IMR-90 (cell line): ENCODE data around the gene KLHL30. TPM values are rescaled to one million over a fixed set of nuclear protein-coding genes. Genes with fewer than 3 reads are reported as not detected.

Experiments used
- ATAC-seq: fragments of 200-7000 bp; cut with Tn5 transposase; 2 replicates; pipeline ENCODE4 v1.9.1; 2020; ENCODE audit warnings: low read depth, mild to moderate bottlenecking, moderate library complexity
- BruUV-seq: library from RNA; stranded (reverse); fragments of 400-500 nt; replicated peaks from 2 replicates; lab custom pipeline; 2021; lab: Mats Ljungman, UMichigan
- CTCF ChIA-PET: fragments of 300-600 bp; formaldehyde crosslinking; extraction: SDS; loops from one replicate; lab custom pipeline; 2021; ENCODE audit warnings: antibody characterized with exemption; lab: Yijun Ruan, JAX
- POLR2A ChIA-PET: fragments of 300-600 bp; sonication (Branson Sonifier 250); formaldehyde crosslinking; loops from one replicate; lab custom pipeline; 2022; ENCODE audit warnings: antibody characterized with exemption; ENCODE audit not compliant: unreplicated experiment; lab: Charles Lee
- DNase-seq: peaks from one replicate; pipeline ENCODE4 v3.0.0; 2013
- H2AFZ ChIP-seq: replicated peaks from 2 replicates; pipeline ENCODE3; 2013; ENCODE audit warnings: low read length, mild to moderate bottlenecking; ENCODE audit not compliant: poor library complexity
- H2AK5ac ChIP-seq: 2 replicates; pipeline ENCODE4 v1.6.1; 2013; ENCODE audit warnings: low read depth, low read length, inconsistent platforms
- H2AK9ac ChIP-seq: replicated peaks from 2 replicates; pipeline ENCODE3; 2013; ENCODE audit warnings: mild to moderate bottlenecking, low read depth, low read length, moderate library complexity; ENCODE audit not compliant: poor library complexity
- H2BK120ac ChIP-seq: 2 replicates; pipeline ENCODE4 v1.6.1; 2013; ENCODE audit warnings: low read depth, low read length, inconsistent platforms
- H2BK15ac ChIP-seq: 3 replicates; pipeline ENCODE4 v1.6.1; 2013; ENCODE audit warnings: low read depth, low read length, inconsistent platforms
- H2BK20ac ChIP-seq: 2 replicates; pipeline ENCODE4 v1.6.1; 2013; ENCODE audit warnings: low read depth, mild to moderate bottlenecking, inconsistent platforms, low read length, moderate library complexity
- H2BK5ac ChIP-seq: 2 replicates; pipeline ENCODE4 v1.6.1; 2013; ENCODE audit warnings: mild to moderate bottlenecking, low read depth, low read length, inconsistent platforms; ENCODE audit not compliant: poor library complexity, severe bottlenecking
- H3K14ac ChIP-seq: replicated peaks from 2 replicates; pipeline ENCODE4 v1.6.1; 2013; ENCODE audit warnings: low read depth, low read length, inconsistent platforms
- H3K18ac ChIP-seq: 2 replicates; pipeline ENCODE4 v1.6.1; 2013; ENCODE audit warnings: low read depth, low read length, control low read depth
- H3K23ac ChIP-seq: 2 replicates; pipeline ENCODE4 v1.6.1; 2013; ENCODE audit warnings: low read depth, low read length, inconsistent platforms
- H3K27ac ChIP-seq: 2 replicates; pipeline ENCODE4 v1.5.1; 2013; ENCODE audit warnings: mild to moderate bottlenecking, control low read depth, low read length; ENCODE audit not compliant: insufficient read depth
- H3K27me3 ChIP-seq: 2 replicates; pipeline ENCODE4 v1.6.1; 2013; ENCODE audit warnings: low read length; ENCODE audit not compliant: control insufficient read depth, insufficient read depth
- H3K36me3 ChIP-seq: 2 replicates; pipeline ENCODE4 v1.6.1; 2013; ENCODE audit warnings: low read length, mixed read lengths; ENCODE audit not compliant: control insufficient read depth, insufficient read depth
- H3K4ac ChIP-seq: 2 replicates; pipeline ENCODE4 v1.6.1; 2013; ENCODE audit warnings: low read depth, low read length, inconsistent platforms
- H3K4me1 ChIP-seq: 2 replicates; pipeline ENCODE4 v1.6.1; 2013; ENCODE audit warnings: low read length, mixed read lengths; ENCODE audit not compliant: control insufficient read depth, insufficient read depth
- H3K4me2 ChIP-seq: 2 replicates; pipeline ENCODE4 v1.6.1; 2013; ENCODE audit warnings: low read depth, mild to moderate bottlenecking, control low read depth, low read length, moderate library complexity
- H3K4me3 ChIP-seq: 2 replicates; pipeline ENCODE4 v1.5.1; 2013; ENCODE audit warnings: low read depth, mild to moderate bottlenecking, control low read depth, low read length, moderate library complexity; ENCODE audit not compliant: insufficient read depth
- H3K56ac ChIP-seq: 2 replicates; pipeline ENCODE4 v1.6.1; 2013; ENCODE audit warnings: low read length, inconsistent platforms; ENCODE audit not compliant: insufficient read depth; ENCODE audit errors: extremely low read depth
- H3K79me1 ChIP-seq, 2 experiments: 2 replicates each; pipeline ENCODE4 v1.6.1; 2013; ENCODE audit warnings: low read length in 2 of 2, inconsistent platforms in 1 of 2, low read depth in 1 of 2
- H3K9ac ChIP-seq: 2 replicates; pipeline ENCODE4 v1.6.1; 2013; ENCODE audit warnings: low read depth, low read length, control low read depth
- H3K9me1 ChIP-seq: 2 replicates; pipeline ENCODE4 v1.6.1; 2013; ENCODE audit warnings: low read length, inconsistent platforms; ENCODE audit not compliant: insufficient read depth
- H3K9me3 ChIP-seq: 2 replicates; pipeline ENCODE4 v1.6.1; 2013; ENCODE audit warnings: low read length; ENCODE audit not compliant: control insufficient read depth, insufficient read depth
- H4K20me1 ChIP-seq: 2 replicates; pipeline ENCODE4 v1.6.1; 2013; ENCODE audit warnings: low read length, inconsistent platforms; ENCODE audit not compliant: insufficient read depth
- H4K5ac ChIP-seq: 2 replicates; pipeline ENCODE4 v1.6.1; 2013; ENCODE audit warnings: mild to moderate bottlenecking, low read depth, low read length, control low read depth
- H4K8ac ChIP-seq, 2 experiments: 2 replicates each; pipeline ENCODE4 v1.6.1; 2013; ENCODE audit warnings: low read depth in 2 of 2, low read length in 2 of 2, control low read depth in 1 of 2, inconsistent platforms in 1 of 2
- H4K91ac ChIP-seq: 2 replicates; pipeline ENCODE4 v1.6.1; 2013; ENCODE audit warnings: low read depth, low read length, inconsistent platforms; ENCODE audit not compliant: insufficient read depth
- BHLHE40 ChIP-seq: fragments of 150-350 bp; IDR thresholded peaks from 2 replicates; pipeline ENCODE4 v1.6.1; 2016; ENCODE audit warnings: mild to moderate bottlenecking, low read depth, low read length
- WGBS, 2 experiments: methylation state at CpG; one replicate each; pipeline versions ENCODE4 v1.1.5 to v1.1.7; 2013; ENCODE audit warnings: missing lambda C conversion rate in 2 of 2; ENCODE audit not compliant: insufficient read length in 1 of 2; ENCODE audit errors: extremely low coverage in 2 of 2; 5-methylcytosine and 5-hydroxymethylcytosine counted together
- dilution Hi-C: fragments of 300-500 bp; cut with HindIII; formaldehyde crosslinking; loops from one replicate; pipeline ENCODE4 v1.14.3; 2018; ENCODE audit warnings: low sequenced_read_pairs; ENCODE audit not compliant: unreplicated experiment
- in situ Hi-C: fragments of 300-500 bp; cut with MboI; formaldehyde crosslinking; loops from 3 replicates; pipeline ENCODE4 v1.14.3; 2019; ENCODE audit warnings: low sequenced_read_pairs, inconsistent platforms, mixed read lengths
- intact Hi-C: fragments of 100-400 bp; cut with micrococcal nuclease; formaldehyde crosslinking; loops from 2 replicates; pipeline ENCODE4 v1.10.0; 2022
- polyA plus RNA-seq, 3 experiments: library from polyadenylated mRNA; depleted of rRNA; stranded (reverse); fragments of >200 nt; gene quantifications; 2 replicates each; pipeline ENCODE4 v1.2.3, GENCODE V29; 2012; ENCODE audit warnings: low replicate concordance in 1 of 3
- total RNA-seq: library from RNA; depleted of rRNA; stranded (reverse); fragments of >200 nt; gene quantifications from 2 replicates; pipeline ENCODE4 v1.2.3, GENCODE V29; 2012

KLHL30 gene
- total and polyA plus RNA-seq, 2 of the 4 experiments (the other 2 are of a cell fraction) = under 0.01 to 0.03 TPM

DNA sequence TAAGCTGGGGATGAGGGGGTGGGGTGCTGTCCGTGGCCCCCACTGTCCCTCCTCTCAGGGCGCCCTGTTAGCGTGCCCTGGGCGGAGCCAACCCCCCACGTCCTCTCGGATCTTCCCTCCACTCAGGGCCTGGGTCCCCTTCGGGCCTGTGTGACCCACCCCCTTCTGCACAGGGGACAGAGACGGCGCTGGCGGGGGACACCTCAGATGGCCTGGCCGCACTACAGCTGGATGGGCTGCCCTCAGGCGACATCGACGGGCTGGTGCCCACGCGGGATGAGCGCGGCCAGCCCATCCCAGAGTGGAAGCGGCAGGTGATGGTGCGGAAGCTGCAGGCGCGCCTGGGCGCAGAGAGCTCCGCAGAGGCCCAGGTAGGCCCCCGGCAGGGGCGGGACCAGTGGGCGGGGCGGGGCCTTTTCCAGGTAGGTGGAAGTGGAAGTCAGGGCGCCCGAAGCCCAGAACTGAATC lies 9.9 kb upstream of the KLHL30 start:
- H2AFZ ChIP-seq = no peak overlapping the region
- POLR2A ChIA-PET = no interaction called here

More for the DNA sequence above, 9.9 kb upstream of the KLHL30 start:
- H4K20me1 ChIP-seq = no peaks in the 10 kb centered on the region
- H4K8ac ChIP-seq = no peak overlapping the region
- H3K9me3 ChIP-seq = no peaks in the 10 kb centered on the region
- ATAC-seq (no peak), DNase-seq (no peak)
- no peak overlapping the region for H4K91ac ChIP-seq
- no peaks in the 10 kb centered on the region for H3K27me3 ChIP-seq
- no peak overlapping the region for H2BK5ac ChIP-seq
- H3K4me1 ChIP-seq = peaks cover 6% of the 10 kb centered on the region
- H3K4me2 ChIP-seq = no peak overlapping the region
- CTCF ChIA-PET = no interaction called here
- no peak overlapping the region for H3K14ac ChIP-seq
- H3K9ac ChIP-seq = no peak overlapping the region
- H3K4ac ChIP-seq = no peak overlapping the region
- no TSS peak for BruUV-seq
- H4K5ac ChIP-seq = no peak overlapping the region
- no peak overlapping the region for H2BK120ac ChIP-seq
- no peak overlapping the region for H2AK9ac ChIP-seq
- no peak overlapping the region for H2AK5ac ChIP-seq
- H3K79me1 ChIP-seq = no peaks in the 10 kb centered on the region
- no peak overlapping the region for H2BK20ac ChIP-seq
- no peak overlapping the region for H3K23ac ChIP-seq
- in situ Hi-C loops = no loop called here
- no peak overlapping the region for H3K4me3 ChIP-seq
- peaks cover 5% of the 10 kb centered on the region; the same call in 1 of the 2 replicates for H3K9me1 ChIP-seq
- no peak for TF ChIP-seq BHLHE40
- 79% methylated on average over 11 of the region's 30 CpGs; no CpG with 5 or more reads in 1 of the 2 experiments for WGBS, 2 experiments
- H3K18ac ChIP-seq = no peak overlapping the region
- intact Hi-C loops = no loop called here
- no peaks in the 10 kb centered on the region for H3K36me3 ChIP-seq
- dilution Hi-C loops = no loop called here
- H2BK15ac ChIP-seq = no peak overlapping the region
- no peak overlapping the region for H3K56ac ChIP-seq
- no peak overlapping the region for H3K27ac ChIP-seq
